Muscle layer of duodenum (tissue), 2 donors: ENCODE results near the gene FRMD4B.

Experiments used
- H3K27ac ChIP-seq: one replicate; pipeline ENCODE4 v1.7.0; 2013; ENCODE audit warnings: mild to moderate bottlenecking, low read length
- H3K27me3 ChIP-seq: one replicate; pipeline ENCODE4 v1.7.0; 2013; ENCODE audit warnings: low read depth, mild to moderate bottlenecking, control low read depth, low read length
- H3K36me3 ChIP-seq, 2 donors: one replicate each; pipeline ENCODE4 v1.7.0; 2013; ENCODE audit warnings: low read length in 2 of 2, control low read depth in 1 of 2, mild to moderate bottlenecking in 1 of 2; ENCODE audit not compliant: insufficient read depth in 2 of 2, control insufficient read depth in 1 of 2
- H3K4me1 ChIP-seq, 2 donors: one replicate each; pipeline ENCODE4 v1.7.0; 2013; ENCODE audit warnings: low read length in 2 of 2, mild to moderate bottlenecking in 2 of 2, control low read depth in 1 of 2, moderate library complexity in 1 of 2; ENCODE audit not compliant: insufficient read depth in 2 of 2, control insufficient read depth in 1 of 2
- H3K4me3 ChIP-seq, 2 donors: one replicate each; pipeline ENCODE4 v1.7.0; 2013; ENCODE audit warnings: low read length in 2 of 2, low read depth in 1 of 2, mild to moderate bottlenecking in 1 of 2
- H3K9me3 ChIP-seq, 2 donors: one replicate each; pipeline ENCODE4 v1.7.0; 2013; ENCODE audit warnings: low read length in 2 of 2, control low read depth in 1 of 2, mild to moderate bottlenecking in 1 of 2; ENCODE audit not compliant: control insufficient read depth in 1 of 2
- donor health status: healthy.

FRMD4B gene

DNA sequence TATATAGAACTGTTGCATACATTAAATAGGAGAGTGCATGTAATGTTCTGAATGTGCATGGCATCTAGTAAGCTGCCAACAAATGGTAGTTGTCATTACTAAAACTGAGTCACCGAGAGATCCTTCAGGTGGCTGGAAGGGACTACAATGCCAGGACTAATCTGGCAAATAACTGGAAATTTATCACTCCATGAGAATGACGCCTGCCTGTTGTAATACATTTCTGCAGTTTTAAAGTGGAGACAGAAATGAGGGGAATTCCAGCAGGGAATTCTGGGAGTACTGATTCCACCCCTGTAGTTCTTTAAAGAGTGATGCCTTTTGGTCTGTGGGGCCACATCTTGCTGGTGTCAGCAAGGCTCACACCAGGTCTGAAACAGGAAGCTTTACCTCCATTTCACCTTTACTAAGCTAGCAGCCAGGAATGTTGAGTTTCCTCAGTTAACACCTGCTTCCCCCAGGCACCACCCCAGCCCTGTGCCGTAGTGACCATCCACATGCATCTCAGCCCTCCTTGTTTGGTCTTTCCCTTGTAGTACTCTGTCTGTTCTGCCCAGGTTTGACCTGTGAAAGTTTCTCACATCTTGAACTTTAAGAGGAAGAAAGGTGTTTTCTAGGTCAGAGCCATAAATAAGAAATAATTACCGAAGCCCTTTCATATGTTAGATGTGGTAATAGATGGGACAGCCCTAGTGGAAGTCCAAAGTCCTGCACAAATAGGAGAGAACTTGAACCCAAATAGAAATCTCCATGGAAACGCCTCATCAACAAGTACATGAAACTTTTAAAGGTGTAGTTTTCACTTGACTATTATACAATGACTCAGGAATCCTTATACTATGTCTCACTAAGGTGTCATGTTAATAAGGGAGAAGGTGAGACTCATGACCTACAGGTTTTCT lies 206.8 kb downstream of the FRMD4B start:
- no peaks in the 10 kb centered on the region for H3K9me3 ChIP-seq
- H3K4me1 ChIP-seq: no peaks in the 10 kb centered on the region
- H3K4me3 ChIP-seq: no peak overlapping the region
- H3K36me3 ChIP-seq: peaks cover 10 to 28% of the 10 kb centered on the region in 2 donors
- no peaks in the 10 kb centered on the region for H3K27me3 ChIP-seq
- peak overlapping the region; percentile 41 for H3K27ac ChIP-seq

DNA sequence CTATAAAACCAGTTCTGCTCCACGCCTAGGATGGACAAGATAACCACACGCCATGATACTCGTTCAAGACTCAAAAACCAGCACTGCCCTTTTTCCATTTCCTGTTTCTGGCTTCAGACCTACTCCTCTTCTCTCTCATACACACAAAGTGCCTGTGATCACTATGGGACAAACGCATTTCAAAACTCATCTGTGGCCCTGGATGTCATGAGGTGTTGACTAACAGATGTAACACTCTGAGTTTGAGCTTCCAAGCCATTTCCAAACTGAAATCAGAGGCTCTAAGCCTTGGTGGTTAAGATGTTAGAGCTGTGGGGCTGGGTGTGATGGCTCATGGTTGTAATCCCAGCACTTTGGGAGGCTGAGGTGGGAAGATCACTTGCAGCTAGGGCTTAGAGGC lies 207.8 kb downstream of the FRMD4B start:
- Histone ChIP-seq H3K27me3 (no peaks in the 10 kb centered on the region), H3K36me3 (peaks cover 10 to 28% of the 10 kb centered on the region in 2 donors), H3K4me1 (no peaks in the 10 kb centered on the region), H3K9me3 (no peaks in the 10 kb centered on the region), H3K4me3 (no peak overlapping the region), H3K27ac (no peak overlapping the region)

DNA sequence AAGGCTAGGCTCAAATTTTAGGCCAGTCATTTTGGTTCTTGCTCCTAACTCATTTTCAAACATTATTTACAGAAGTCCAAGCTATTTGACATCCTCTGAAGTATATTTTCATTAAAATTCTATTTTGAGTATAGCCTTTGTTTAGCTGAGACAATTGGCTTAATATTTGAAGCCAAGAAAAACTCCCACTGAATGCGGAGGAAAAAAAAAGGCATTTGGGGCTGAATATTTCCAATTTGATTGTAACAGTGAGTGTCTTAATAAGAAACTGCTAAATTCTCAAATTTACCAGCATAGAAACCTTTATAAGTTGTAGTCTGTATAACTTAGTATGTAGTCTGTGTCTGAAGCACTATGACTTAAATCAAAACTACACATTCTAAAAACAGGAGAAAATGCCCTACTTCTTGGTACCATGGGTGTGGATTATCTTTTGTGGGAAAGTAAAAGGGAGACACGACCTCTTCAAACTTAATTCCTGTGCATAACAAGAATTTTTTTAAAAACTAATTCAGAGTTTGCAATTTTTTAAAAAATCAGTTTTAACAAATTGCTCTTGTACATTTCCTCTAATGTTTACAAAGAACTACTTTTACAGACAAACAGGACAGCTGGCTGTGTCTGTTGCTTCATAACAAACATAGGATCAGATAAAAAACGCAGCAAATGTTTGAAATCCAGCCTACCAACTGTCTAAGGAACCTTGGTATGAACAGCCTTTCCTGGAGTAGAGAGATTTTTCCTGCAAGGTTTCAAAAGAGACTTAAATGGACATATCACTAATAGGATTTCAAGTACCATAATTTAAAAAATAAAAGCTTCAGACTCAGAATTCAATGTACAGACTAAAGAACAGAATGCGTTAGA lies 210.8 kb downstream of the FRMD4B start:
- H3K4me3 ChIP-seq: no peak overlapping the region
- H3K27ac ChIP-seq: no peak overlapping the region
- no peaks in the 10 kb centered on the region for H3K27me3 ChIP-seq
- no peaks in the 10 kb centered on the region for H3K4me1 ChIP-seq
- peaks cover 0 to 18% of the 10 kb centered on the region in 2 donors for H3K36me3 ChIP-seq
- no peaks in the 10 kb centered on the region for H3K9me3 ChIP-seq

DNA sequence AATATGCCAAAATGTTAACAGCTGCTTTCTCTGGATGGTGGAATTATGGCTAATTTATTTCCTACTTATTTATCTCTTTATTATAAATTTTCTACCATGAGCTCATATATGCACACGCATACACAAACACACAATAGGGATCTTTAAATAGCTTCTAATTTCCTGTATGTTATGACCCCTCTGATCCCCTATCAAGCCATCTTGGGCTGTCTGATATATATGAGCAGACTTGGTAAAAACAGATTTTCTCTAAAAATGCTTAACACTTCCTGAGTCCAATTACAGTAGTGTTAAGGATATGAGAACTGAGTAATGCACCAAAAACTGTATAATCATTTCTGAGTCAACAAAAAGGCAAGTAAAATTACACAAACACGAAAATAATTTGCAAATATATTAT lies 211.4 kb downstream of the FRMD4B start:
- Histone ChIP-seq H3K4me1 (no peaks in the 10 kb centered on the region), H3K9me3 (no peaks in the 10 kb centered on the region), H3K27ac (no peak overlapping the region), H3K4me3 (no peak overlapping the region), H3K27me3 (no peaks in the 10 kb centered on the region), H3K36me3 (peaks cover 0 to 18% of the 10 kb centered on the region in 2 donors)

DNA sequence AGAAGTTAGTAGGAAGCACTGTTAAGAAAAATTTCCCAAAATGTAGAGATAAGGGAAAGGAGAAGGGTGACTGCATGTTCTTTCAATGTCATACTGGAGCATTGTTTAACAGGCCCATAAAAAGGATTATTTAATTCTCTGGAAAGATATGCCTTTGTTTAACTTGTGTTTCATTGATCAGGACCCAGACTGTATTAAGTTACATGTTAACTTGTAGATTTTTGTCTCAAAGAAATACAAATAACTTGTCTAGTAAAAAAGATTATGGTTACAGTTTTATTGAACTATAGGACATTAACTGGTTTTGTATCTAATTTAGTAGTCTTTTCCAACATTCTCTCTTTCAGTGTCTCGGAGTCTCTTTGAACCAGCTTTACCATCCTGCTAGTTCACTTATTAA lies 213.8 kb downstream of the FRMD4B start:
- Histone ChIP-seq H3K4me3 (no peak overlapping the region), H3K27ac (no peak overlapping the region), H3K27me3 (no peaks in the 10 kb centered on the region), H3K36me3 (peaks cover 0 to 18% of the 10 kb centered on the region in 2 donors), H3K9me3 (no peaks in the 10 kb centered on the region), H3K4me1 (no peaks in the 10 kb centered on the region)

GRCh38 chr3:69166446-69166845 lies 219.4 kb downstream of the FRMD4B start:
- Histone ChIP-seq H3K27me3 (no peaks in the 10 kb centered on the region), H3K4me1 (no peaks in the 10 kb centered on the region), H3K36me3 (peaks cover 0 to 11% of the 10 kb centered on the region in 2 donors), H3K27ac (no peak overlapping the region), H3K9me3 (no peaks in the 10 kb centered on the region), H3K4me3 (no peak overlapping the region)

GRCh38 chr3:69165744-69166143 lies 220.1 kb downstream of the FRMD4B start:
- Histone ChIP-seq H3K27me3 (no peaks in the 10 kb centered on the region), H3K9me3 (no peaks in the 10 kb centered on the region), H3K36me3 (peaks cover 0 to 4% of the 10 kb centered on the region in 2 donors), H3K4me1 (no peaks in the 10 kb centered on the region), H3K27ac (no peak overlapping the region), H3K4me3 (no peak overlapping the region)

DNA sequence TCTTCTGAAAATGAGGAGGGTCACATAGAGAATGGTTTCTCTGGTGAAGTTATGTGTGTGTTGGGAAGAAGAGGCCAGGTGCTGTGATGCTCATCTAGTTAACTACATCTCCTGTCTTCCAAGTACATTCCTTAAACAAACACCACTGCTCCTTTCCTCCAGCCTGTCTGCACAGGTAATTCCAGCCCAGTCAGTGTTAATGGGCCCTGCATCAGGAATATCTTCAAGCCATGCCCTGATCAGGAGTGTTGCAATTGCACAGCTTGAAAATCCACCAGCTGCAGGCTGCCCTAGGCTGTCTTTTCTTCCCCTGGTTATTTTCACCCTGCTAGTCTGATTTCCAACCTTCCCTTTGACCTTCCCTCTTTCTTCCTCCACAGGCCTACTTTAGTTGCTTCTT lies 221.6 kb downstream of the FRMD4B start:
- Histone ChIP-seq H3K36me3 (no peaks in the 10 kb centered on the region), H3K27ac (no peak overlapping the region), H3K4me3 (no peak overlapping the region), H3K4me1 (no peaks in the 10 kb centered on the region), H3K27me3 (no peaks in the 10 kb centered on the region), H3K9me3 (no peaks in the 10 kb centered on the region)

DNA sequence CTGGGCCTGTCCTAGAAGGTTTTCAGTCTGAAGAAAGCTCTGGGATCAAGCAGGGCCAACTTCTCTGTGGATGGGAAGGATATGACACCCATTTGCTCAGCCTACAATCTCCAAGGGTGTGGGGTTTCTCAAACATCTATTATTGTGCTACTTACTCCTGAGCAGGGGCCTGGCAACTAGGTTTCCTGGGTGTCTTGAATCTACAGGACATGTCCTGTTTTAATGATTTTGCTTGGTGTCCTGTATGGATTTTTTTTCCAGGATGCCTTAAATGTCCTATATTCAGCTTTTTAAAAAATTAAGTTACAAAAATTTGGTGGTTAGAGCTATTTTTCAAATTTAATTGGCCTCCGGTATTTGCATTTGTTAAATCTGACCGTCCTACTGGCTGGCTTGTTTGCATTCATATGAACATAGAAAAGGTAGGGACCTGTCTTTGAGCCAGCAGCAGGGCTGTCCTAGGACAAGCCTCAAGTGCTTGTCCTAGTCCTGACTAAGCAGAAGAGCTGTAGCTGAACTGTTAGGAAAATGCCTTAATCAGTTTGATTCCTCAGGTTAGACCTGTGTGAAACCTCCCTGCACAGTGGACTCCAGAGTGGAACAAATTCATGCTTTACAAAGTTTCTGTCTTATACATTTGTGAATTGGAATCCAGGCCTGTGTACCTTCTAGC lies 223.4 kb downstream of the FRMD4B start:
- H3K9me3 ChIP-seq: no peaks in the 10 kb centered on the region
- H3K4me1 ChIP-seq: no peaks in the 10 kb centered on the region
- no peak overlapping the region for H3K27ac ChIP-seq
- H3K36me3 ChIP-seq: no peaks in the 10 kb centered on the region
- no peaks in the 10 kb centered on the region for H3K27me3 ChIP-seq
- no peak overlapping the region for H3K4me3 ChIP-seq

GRCh38 chr3:69161587-69162307 lies 224.1 kb downstream of the FRMD4B start:
- no peak overlapping the region for H3K4me3 ChIP-seq
- no peaks in the 10 kb centered on the region for H3K4me1 ChIP-seq
- no peaks in the 10 kb centered on the region for H3K9me3 ChIP-seq
- H3K36me3 ChIP-seq: no peaks in the 10 kb centered on the region
- H3K27ac ChIP-seq: no peak overlapping the region
- H3K27me3 ChIP-seq: no peaks in the 10 kb centered on the region
